Sigmoid colon (tissue), 7 donors: Measurements from ENCODE around the gene SLC24A4. TPM values are rescaled to one million over a fixed set of nuclear protein-coding genes. Genes with fewer than 3 reads are reported as not detected.
A peak's percentile ranks its signal among the peaks of the same experiment; 100 is the strongest.

Source experiments
- DNase-seq: peaks from one replicate; pipeline ENCODE4 v3.0.0-alpha.2; 2019
- H3K27ac ChIP-seq, 4 donors: fragments of 200-600 bp; sonication (generic); one replicate each; pipeline ENCODE4 v1.5.1; 2016 to 2019; ENCODE audit warnings: mild to moderate bottlenecking in 1 of 4
- H3K27me3 ChIP-seq, 3 donors: fragments of 200-600 bp; sonication (generic); one replicate each; pipeline ENCODE4 v1.5.1; 2019; ENCODE audit warnings: mild to moderate bottlenecking in 1 of 3
- H3K36me3 ChIP-seq, 4 donors: fragments of 200-600 bp; sonication (generic); one replicate each; pipeline ENCODE4 v1.5.1; 2016 to 2019
- H3K4me1 ChIP-seq, 4 donors: fragments of 200-600 bp; sonication (generic); one replicate each; pipeline ENCODE4 v1.5.1; 2017 to 2019
- H3K4me3 ChIP-seq, 4 donors: fragments of 200-600 bp; sonication (generic); one replicate each; pipeline ENCODE4 v1.5.1; 2017 to 2019; ENCODE audit warnings: mild to moderate bottlenecking in 2 of 4, moderate library complexity in 1 of 4
- H3K9me3 ChIP-seq, 4 donors: fragments of 200-600 bp in 3 of 4; sonication (generic) in 3 of 4; one replicate each; pipeline versions ENCODE4 v1.5.1 to v1.6.1; 2013 to 2019
- EP300 ChIP-seq, 4 donors: sonication (generic); formaldehyde crosslinking; IDR thresholded peaks; one replicate each; pipeline ENCODE4 v1.6.1; 2017; ENCODE audit warnings: antibody characterized with exemption in 4 of 4
- POLR2A ChIP-seq, 2 donors: fragments of 450-650 bp; IDR thresholded peaks; one replicate each; pipeline ENCODE4 v1.6.1; 2016; ENCODE audit warnings: antibody characterized with exemption in 2 of 2, mild to moderate bottlenecking in 2 of 2, moderate library complexity in 2 of 2
- POLR2AphosphoS5 ChIP-seq, 4 donors: sonication (generic); formaldehyde crosslinking; IDR thresholded peaks; one replicate each; pipeline ENCODE4 v1.6.1; 2017; ENCODE audit warnings: antibody characterized with exemption in 4 of 4
- WGBS, 2 donors: extraction: QIAGEN DNeasy Blood & Tissue Kit; methylation state at CpG; one replicate each; pipeline ENCODE4 v1.1.7; 2013; 5-methylcytosine and 5-hydroxymethylcytosine counted together
- intact Hi-C: fragments of 100-400 bp; cut with DNase I; formaldehyde crosslinking; loops from one replicate; pipeline ENCODE4 v1.15.1; 2023
- polyA plus RNA-seq, 3 donors: library from polyadenylated mRNA; stranded (reverse); fragments of 200-250 nt; gene quantifications; one replicate each; pipeline ENCODE4 v1.2.3, GENCODE V29; 2013
- total RNA-seq, 4 donors: library from RNA; depleted of rRNA; stranded (reverse); fragments of >200 nt; gene quantifications; one replicate each; pipeline ENCODE4 v1.1.0, GENCODE V29; 2016
- TF ChIP-seq, protein P1 (sequence below), 4 experiments: fragments of 450-650 bp in 3 of 4; fragments of 200-600 bp in 1 of 4; IDR thresholded peaks; one replicate each; pipeline ENCODE4 v1.5.1; 2016 to 2019; ENCODE audit warnings: antibody characterized with exemption in 4 of 4, mild to moderate bottlenecking in 3 of 4, moderate library complexity in 2 of 4
- donor health status: healthy with polysubstance abuse.
- donor health status: Bipolar disorder and iron deficiency.
- donor health status: healthy.

Gene SLC24A4
- total and polyA plus RNA-seq, 7 donors = under 0.01 to 1.4 (median 0.77) TPM; not detected in 1

DNA sequence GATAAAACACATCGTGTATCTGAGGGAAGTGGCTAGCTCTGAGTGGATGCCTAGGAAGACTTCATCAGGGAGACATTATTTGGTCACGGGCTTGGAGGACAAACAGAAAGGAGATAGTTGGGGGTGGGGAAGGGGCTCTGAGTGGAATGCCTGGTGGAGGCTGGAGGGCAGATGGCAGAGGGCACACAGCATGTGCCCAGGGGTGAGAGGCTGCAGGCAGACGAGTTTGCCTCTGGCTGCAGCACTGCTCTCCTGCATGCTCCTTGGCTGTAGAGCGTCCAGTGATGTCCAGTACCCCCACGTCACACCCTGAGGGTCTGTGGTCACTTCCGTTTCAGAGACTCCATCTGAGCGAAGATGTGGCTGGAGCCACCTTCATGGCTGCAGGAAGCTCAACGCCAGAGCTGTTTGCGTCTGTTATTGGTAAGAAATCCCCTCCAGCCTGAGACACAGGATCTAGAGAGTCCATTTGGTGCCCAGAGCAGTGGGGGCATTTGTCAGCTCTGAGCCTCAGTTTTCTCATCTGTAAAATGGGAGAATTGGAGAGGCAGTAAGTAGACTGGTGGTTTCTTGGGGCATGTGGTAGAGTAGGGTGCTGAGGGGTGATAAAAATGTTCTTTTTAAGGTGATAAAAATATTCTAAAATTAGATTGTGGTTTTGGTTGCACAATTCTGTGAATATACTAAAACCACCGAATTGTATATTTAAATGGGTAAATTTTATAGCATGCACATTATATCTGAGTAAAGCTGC, 119.0 kb downstream of the SLC24A4 start:
- Histone ChIP-seq H3K27me3 (no peaks in the 10 kb centered on the region), H3K4me1 (no peaks in the 10 kb centered on the region), H3K9me3 (no peaks in the 10 kb centered on the region), H3K36me3 (no peaks in the 10 kb centered on the region), H3K27ac (no peak overlapping the region), H3K4me3 (no peak overlapping the region)
- 84 to 88% methylated on average over 10 of the region's 10 CpGs for WGBS, 2 donors
- TF ChIP-seq POLR2AphosphoS5 (IDR thresholded peaks at IDR 0.05) (no peak), EP300 (IDR thresholded peaks at IDR 0.05) (no peak), POLR2A (IDR thresholded peaks at IDR 0.05) (no peak)
- TF ChIP-seq, protein P1, sequence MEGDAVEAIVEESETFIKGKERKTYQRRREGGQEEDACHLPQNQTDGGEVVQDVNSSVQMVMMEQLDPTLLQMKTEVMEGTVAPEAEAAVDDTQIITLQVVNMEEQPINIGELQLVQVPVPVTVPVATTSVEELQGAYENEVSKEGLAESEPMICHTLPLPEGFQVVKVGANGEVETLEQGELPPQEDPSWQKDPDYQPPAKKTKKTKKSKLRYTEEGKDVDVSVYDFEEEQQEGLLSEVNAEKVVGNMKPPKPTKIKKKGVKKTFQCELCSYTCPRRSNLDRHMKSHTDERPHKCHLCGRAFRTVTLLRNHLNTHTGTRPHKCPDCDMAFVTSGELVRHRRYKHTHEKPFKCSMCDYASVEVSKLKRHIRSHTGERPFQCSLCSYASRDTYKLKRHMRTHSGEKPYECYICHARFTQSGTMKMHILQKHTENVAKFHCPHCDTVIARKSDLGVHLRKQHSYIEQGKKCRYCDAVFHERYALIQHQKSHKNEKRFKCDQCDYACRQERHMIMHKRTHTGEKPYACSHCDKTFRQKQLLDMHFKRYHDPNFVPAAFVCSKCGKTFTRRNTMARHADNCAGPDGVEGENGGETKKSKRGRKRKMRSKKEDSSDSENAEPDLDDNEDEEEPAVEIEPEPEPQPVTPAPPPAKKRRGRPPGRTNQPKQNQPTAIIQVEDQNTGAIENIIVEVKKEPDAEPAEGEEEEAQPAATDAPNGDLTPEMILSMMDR (IDR thresholded peaks at IDR 0.05) = no peak
- DNase-seq = no peak
- intact Hi-C loops = no loop called here

DNA sequence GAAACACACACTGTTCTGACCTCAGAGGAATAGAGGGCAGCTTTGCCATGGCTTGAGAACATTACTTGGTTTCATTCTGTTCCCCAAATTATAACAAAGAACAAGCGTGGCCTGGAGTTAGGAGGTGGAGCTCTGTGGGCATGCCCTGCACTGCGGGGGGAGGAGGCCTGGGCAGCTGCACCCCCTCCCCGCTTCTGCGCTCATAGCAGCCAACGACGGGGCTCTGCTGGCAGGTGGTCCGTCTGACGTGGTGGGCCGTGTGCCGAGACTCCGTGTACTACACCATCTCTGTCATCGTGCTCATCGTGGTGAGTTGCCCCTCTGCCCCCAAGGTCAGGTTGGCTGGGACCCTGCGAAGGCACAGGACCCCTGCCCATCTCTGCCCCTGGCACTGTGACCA, 120.2 kb downstream of the SLC24A4 start:
- Histone ChIP-seq H3K27me3 (no peaks in the 10 kb centered on the region), H3K9me3 (no peaks in the 10 kb centered on the region), H3K4me3 (no peak overlapping the region), H3K27ac (no peak overlapping the region), H3K4me1 (no peaks in the 10 kb centered on the region), H3K36me3 (no peaks in the 10 kb centered on the region)
- TF ChIP-seq POLR2A (IDR thresholded peaks at IDR 0.05) = no peak
- TF ChIP-seq POLR2AphosphoS5 (IDR thresholded peaks at IDR 0.05) = peak in 1 of 4 donors; percentile 22
- WGBS, 2 donors = 93 to 94% methylated on average over 14 of the region's 14 CpGs
- DNase-seq = no peak
- intact Hi-C loops = no loop called here

DNA sequence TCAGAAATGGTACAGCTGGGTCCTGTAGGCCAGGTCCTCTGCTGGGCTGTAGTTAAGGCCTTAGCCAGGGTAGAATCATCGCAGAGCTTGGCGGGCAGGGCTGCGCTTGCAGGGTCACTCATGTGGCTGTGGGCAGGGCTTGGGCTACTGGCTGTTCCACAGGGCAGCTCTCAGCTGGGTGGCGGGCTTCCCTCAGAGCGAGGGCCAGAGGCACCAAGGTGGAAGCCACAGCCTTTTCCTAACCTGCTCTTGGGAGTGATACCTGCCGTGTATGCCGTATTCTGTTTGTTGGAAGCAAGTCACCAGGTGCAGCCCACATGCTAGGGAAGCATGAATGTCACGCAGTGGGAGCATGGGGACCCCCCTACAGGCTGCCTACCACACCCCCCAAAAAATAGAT, 120.8 kb downstream of the SLC24A4 start:
- no peaks in the 10 kb centered on the region for H3K36me3 ChIP-seq
- no peak for DNase-seq
- no peak for TF ChIP-seq POLR2AphosphoS5 (IDR thresholded peaks at IDR 0.05)
- TF ChIP-seq, protein P1 (IDR thresholded peaks at IDR 0.05) = no peak
- no peak for TF ChIP-seq POLR2A (IDR thresholded peaks at IDR 0.05)
- no peak for TF ChIP-seq EP300 (IDR thresholded peaks at IDR 0.05)
- no peaks in the 10 kb centered on the region for H3K9me3 ChIP-seq
- intact Hi-C loops = no loop called here
- 94% methylated on average over 8 of the region's 8 CpGs for WGBS, 2 donors
- no peak overlapping the region for H3K27ac ChIP-seq
- H3K4me1 ChIP-seq = peaks cover 0 to 4% (median 2%) of the 10 kb centered on the region in 4 donors
- H3K4me3 ChIP-seq = no peak overlapping the region
- H3K27me3 ChIP-seq = no peaks in the 10 kb centered on the region

DNA sequence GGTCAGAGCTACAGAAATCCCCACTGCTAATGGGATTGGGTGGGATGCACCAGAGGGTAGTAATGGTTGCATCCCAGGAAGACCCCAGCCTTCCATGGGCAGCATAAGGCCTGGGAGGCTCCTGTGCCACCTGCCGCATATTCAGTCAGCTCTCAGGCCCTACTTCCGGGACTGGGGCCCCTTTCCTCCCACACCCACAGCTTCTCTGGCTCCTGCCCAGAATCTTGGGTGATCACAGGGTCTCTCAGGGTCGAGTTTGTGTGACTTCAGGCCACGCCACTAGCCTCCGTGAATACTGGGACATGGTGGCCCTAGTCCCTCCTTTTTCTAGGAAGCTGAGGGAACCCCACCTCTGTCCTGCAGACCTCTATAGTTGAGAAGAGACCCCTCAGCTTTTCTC, 123.8 kb downstream of the SLC24A4 start:
- no peaks in the 10 kb centered on the region for H3K36me3 ChIP-seq
- intact Hi-C loops = no loop called here
- H3K4me3 ChIP-seq = no peak overlapping the region
- H3K27me3 ChIP-seq = no peaks in the 10 kb centered on the region
- H3K4me1 ChIP-seq = peaks cover 0 to 7% (median 3%) of the 10 kb centered on the region in 4 donors
- TF ChIP-seq POLR2A (IDR thresholded peaks at IDR 0.05) (no peak), EP300 (IDR thresholded peaks at IDR 0.05) (no peak), POLR2AphosphoS5 (IDR thresholded peaks at IDR 0.05) (no peak)
- TF ChIP-seq, protein P1 (IDR thresholded peaks at IDR 0.05) = no peak
- no peak for DNase-seq
- H3K27ac ChIP-seq = no peak overlapping the region
- 66 to 75% methylated on average over 5 of the region's 5 CpGs for WGBS, 2 donors
- no peaks in the 10 kb centered on the region for H3K9me3 ChIP-seq

DNA sequence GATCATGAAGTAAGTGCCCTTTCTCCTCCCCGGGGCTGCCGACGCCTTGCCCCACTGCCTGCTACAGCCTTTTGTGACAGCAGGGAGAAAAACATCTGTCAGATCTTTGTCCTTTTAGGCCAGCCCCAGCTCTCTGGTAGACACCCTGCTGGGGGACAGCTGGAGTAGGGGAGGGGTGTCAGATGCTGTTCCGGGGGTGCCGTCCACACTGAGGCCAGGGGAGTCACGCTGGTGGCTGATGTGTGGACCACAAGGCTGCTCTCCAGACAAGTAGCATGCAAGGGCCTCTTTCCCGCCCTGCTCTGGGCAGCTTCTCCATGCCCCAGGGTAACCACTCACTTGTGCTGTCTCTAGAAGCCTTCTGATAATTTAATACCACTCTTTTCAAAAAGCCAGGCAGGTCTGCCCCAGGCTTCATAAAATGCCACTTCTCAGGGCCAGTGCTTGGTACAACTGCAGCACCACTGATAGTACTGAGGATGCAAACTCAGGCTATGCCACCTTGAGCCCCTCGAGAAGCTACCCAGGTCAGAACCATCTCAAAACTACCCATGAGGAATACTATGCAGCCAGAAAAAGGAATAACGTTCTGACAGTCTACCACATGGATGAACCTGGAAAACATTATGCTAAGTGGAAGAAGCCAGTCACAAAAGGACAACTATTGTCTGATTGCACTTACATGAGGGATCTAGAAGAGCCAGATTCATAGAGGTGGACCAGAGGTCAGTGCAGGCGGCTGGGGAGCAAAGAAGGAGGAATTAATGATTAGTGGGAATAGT, 124.6 kb downstream of the SLC24A4 start:
- DNase-seq = no peak
- Histone ChIP-seq H3K36me3 (no peaks in the 10 kb centered on the region), H3K27ac (no peak overlapping the region), H3K9me3 (no peaks in the 10 kb centered on the region), H3K27me3 (no peaks in the 10 kb centered on the region), H3K4me3 (no peak overlapping the region), H3K4me1 (peaks cover 0 to 7% (median 3%) of the 10 kb centered on the region in 4 donors)
- WGBS, 2 donors = 93 to 94% methylated on average over 10 of the region's 10 CpGs
- intact Hi-C loops = no loop called here
- TF ChIP-seq POLR2AphosphoS5 (IDR thresholded peaks at IDR 0.05) (no peak), POLR2A (IDR thresholded peaks at IDR 0.05) (no peak), EP300 (IDR thresholded peaks at IDR 0.05) (no peak)
- TF ChIP-seq, protein P1 (IDR thresholded peaks at IDR 0.05) = no peak
